Keratinocyte (primary cell): ENCODE results near the gene MYBBP1A.

ENCODE experiments used
- CTCF ChIP-seq, 3 experiments: IDR thresholded peaks in 1 of 3; conservative IDR thresholded peaks in 1 of 3; optimal IDR thresholded peaks in 1 of 3; 2 replicates in 2 of 3; 3 replicates in 1 of 3; pipeline versions ENCODE3 to v1.5.1; 2011; ENCODE audit warnings: low read length in 3 of 3, mild to moderate bottlenecking in 3 of 3, moderate library complexity in 2 of 3, control low read depth in 1 of 3, inconsistent platforms in 1 of 3; ENCODE audit not compliant: insufficient read depth in 2 of 3; ENCODE audit errors: extremely low read depth in 1 of 3
- EZH2 ChIP-seq: IDR thresholded peaks from one replicate; pipeline ENCODE4 v1.6.1; 2012; ENCODE audit warnings: inconsistent platforms, mild to moderate bottlenecking, low read length, moderate library complexity

- TF ChIP-seq CTCF (optimal IDR thresholded peaks at IDR 0.05 in 1 of 3, IDR thresholded peaks at IDR 0.05 in 1 of 3, conservative IDR thresholded peaks at IDR 0.05 in 1 of 3; ENCODE audit: extremely low read depth in 1 of 3, insufficient read depth in 2 of 3, low read length in 3 of 3) (peak in 2 of 3 experiments; percentile 9 to 30), EZH2 (no peak)
These were observed 41.8 kb downstream of the MYBBP1A start for GRCh38 chr17:4513113-4514032.
